GM12891 (cell line): ENCODE measurements around the gene PTPRN2.

Experiments used
- PAX5 ChIP-seq: IDR thresholded peaks from 2 replicates; pipeline ENCODE4 v1.6.1; 2011; ENCODE audit warnings: low read length, moderate library complexity, mild to moderate bottlenecking; ENCODE audit not compliant: insufficient read depth, severe bottlenecking
- POLR2A ChIP-seq: IDR thresholded peaks from 2 replicates; pipeline ENCODE4 v1.6.1; 2011; ENCODE audit warnings: low read depth, low read length, control low read depth
- POLR2AphosphoS5 ChIP-seq: IDR thresholded peaks from 2 replicates; pipeline ENCODE4 v1.6.1; 2011; ENCODE audit warnings: low read depth, low read length, control low read depth
- POU2F2 ChIP-seq: IDR thresholded peaks from 2 replicates; pipeline ENCODE4 v1.6.1; 2011; ENCODE audit warnings: low read depth, mild to moderate bottlenecking, control low read depth, low read length, moderate library complexity
- SPI1 ChIP-seq: IDR thresholded peaks from 2 replicates; pipeline ENCODE4 v1.6.1; 2011; ENCODE audit warnings: low read depth, low read length, control low read depth
- TAF1 ChIP-seq: IDR thresholded peaks from 2 replicates; pipeline ENCODE4 v1.6.1; 2011; ENCODE audit warnings: low read depth, low read length, control low read depth

DNA sequence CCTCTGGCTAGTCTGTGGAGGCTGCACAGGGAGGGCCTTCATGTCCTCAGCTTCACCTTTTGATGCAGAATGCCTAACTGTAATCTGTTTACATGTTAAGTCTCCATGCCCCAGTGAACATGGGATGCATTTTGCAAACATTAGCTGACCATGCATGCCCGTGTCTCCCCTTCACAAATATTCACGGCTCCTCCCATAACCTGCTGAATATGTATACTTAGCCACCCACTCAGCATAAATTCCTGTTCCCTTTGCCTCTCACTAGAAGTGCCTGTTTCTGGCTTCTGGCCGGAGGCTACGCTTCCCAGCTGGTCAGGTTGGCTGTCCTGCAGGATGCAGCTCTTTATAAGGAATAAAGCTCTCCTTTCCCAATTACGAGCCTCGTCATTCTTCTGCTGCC lies 698.1 kb downstream of the PTPRN2 start:
- TF ChIP-seq POLR2A: no peak
- TF ChIP-seq POLR2AphosphoS5: no peak
- TF ChIP-seq POU2F2: no peak
- no peak for TF ChIP-seq TAF1
- no peak for TF ChIP-seq SPI1
- no peak for TF ChIP-seq PAX5
